Measurements from ENCODE around the gene LRRC41. TPM values are rescaled to one million over a fixed set of nuclear protein-coding genes. Genes with fewer than 3 reads are reported as not detected.

The LRRC41 gene
- total RNA-seq, 1 donor from 2014 or later: 58.4 TPM

DNA sequence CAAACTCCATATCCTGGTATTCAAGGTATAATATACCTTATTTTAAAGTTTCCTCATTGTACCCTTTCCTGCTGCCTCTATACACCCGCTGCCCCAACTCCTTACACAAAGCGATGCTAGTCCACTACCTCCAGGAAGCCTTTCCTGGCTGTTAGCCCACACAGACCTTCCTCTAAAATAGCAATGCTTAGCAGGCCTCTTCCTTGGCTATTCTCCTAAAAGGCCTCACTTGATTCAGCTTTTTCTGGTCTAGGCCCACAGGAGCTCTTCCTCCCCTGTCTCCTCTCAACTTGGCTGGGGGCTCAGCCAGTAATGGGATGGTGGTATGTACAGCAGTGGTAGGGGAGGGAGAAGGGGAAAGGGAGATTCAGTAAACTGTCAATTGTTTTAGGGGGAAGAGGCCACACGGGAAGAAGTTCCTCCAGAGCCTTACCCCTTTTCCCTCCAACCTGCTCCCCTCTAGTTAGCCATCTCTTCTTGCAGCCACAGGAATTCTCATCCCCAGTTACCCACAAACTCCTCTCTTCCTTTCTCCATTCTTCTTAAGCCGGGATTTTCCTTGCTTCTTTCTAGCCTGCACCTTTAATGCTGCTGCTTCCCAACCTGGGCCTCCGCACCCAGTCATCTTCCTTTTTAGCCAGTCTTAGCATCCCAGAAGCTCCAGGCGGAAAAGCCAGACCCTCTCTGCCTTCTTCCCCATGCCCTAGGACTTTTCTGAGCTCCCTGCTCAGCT lies 2.6 kb downstream of the LRRC41 start:
- peaks cover 0 to 22% of the 10 kb centered on the region in 2 donors for H3K36me3 ChIP-seq
- peak overlapping the region; percentile 75 to 82 for H3K4me3 ChIP-seq
- H3K4me1 ChIP-seq: peaks cover 47% of the 10 kb centered on the region
- TF ChIP-seq POLR2AphosphoS5 (IDR thresholded peaks at IDR 0.05; ENCODE audit: insufficient read depth in 1 of 2, low read depth in 1 of 2) (no peak), POLR2A (IDR thresholded peaks at IDR 0.05) (no peak)
- TF ChIP-seq, protein P1, sequence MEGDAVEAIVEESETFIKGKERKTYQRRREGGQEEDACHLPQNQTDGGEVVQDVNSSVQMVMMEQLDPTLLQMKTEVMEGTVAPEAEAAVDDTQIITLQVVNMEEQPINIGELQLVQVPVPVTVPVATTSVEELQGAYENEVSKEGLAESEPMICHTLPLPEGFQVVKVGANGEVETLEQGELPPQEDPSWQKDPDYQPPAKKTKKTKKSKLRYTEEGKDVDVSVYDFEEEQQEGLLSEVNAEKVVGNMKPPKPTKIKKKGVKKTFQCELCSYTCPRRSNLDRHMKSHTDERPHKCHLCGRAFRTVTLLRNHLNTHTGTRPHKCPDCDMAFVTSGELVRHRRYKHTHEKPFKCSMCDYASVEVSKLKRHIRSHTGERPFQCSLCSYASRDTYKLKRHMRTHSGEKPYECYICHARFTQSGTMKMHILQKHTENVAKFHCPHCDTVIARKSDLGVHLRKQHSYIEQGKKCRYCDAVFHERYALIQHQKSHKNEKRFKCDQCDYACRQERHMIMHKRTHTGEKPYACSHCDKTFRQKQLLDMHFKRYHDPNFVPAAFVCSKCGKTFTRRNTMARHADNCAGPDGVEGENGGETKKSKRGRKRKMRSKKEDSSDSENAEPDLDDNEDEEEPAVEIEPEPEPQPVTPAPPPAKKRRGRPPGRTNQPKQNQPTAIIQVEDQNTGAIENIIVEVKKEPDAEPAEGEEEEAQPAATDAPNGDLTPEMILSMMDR (IDR thresholded peaks at IDR 0.05): no peak
- intact Hi-C loops (cut with DNase I): no loop called here
- H3K9me3 ChIP-seq: no peaks in the 10 kb centered on the region
- H3K27ac ChIP-seq: peak overlapping the region; percentile 98
- no peaks in the 10 kb centered on the region for H3K27me3 ChIP-seq
- DNase-seq (ENCODE audit: extremely low spot score in 2 of 2): no peak

DNA sequence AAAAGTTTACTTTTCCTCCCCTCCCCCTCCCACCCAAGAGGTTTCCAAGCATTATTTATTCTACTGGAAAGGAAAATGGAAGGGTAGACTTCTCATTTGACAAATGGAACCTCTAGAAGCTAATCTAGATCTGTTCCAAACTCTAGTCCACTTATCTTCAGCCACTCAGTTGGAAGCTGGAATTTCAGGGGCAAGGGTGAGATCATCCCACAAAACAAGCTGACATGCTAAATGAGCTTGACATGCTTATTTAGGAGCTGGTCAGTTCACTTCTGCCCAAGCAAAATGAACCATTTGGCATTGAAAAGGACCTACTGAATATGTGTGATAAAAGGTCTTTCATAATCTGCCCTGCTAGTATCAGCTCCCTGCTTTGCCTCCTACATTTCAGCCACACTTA lies 5.0 kb downstream of the LRRC41 start:
- no peak for DNase-seq (ENCODE audit: extremely low spot score in 2 of 2)

DNA sequence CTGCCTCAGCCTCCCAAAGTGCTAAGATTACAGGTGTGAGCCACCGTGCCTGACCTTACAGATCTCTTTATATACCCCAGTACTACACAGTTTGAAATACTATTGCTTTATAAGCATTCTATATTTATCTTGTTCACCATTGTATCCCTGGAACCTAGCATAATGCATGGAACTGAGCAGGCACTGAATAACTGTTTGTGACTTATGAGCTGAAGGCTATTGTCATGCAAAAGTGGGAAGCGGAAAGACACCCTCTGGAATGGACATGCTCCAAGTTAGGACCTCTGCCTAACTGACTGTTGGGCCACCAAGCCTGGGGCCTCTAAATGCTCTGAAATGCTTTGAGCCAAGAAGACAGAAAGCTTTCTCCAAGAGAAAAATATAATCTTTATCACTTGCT lies 8.1 kb downstream of the LRRC41 start:
- H3K36me3 ChIP-seq: peaks cover 0 to 50% of the 10 kb centered on the region in 2 donors
- H3K4me3 ChIP-seq: no peak overlapping the region
- no peaks in the 10 kb centered on the region for H3K27me3 ChIP-seq
- no peak overlapping the region for H3K27ac ChIP-seq
- no peak for TF ChIP-seq POLR2AphosphoS5 (IDR thresholded peaks at IDR 0.05; ENCODE audit: insufficient read depth in 1 of 2, low read depth in 1 of 2)
- peaks cover 13% of the 10 kb centered on the region for H3K4me1 ChIP-seq
- no peak for DNase-seq (ENCODE audit: extremely low spot score in 2 of 2)
- intact Hi-C loops (cut with DNase I): no loop called here
- no peaks in the 10 kb centered on the region for H3K9me3 ChIP-seq

More for the DNA sequence above, 5.0 kb downstream of the LRRC41 start:
- intact Hi-C loops (cut with DNase I): no loop called here
- Histone ChIP-seq H3K4me1 (peaks cover 28% of the 10 kb centered on the region), H3K4me3 (no peak overlapping the region), H3K36me3 (peaks cover 0 to 46% of the 10 kb centered on the region in 2 donors), H3K27ac (no peak overlapping the region), H3K9me3 (no peaks in the 10 kb centered on the region), H3K27me3 (no peaks in the 10 kb centered on the region)
- TF ChIP-seq POLR2A (IDR thresholded peaks at IDR 0.05) (no peak), POLR2AphosphoS5 (IDR thresholded peaks at IDR 0.05; ENCODE audit: insufficient read depth in 1 of 2, low read depth in 1 of 2) (no peak)
- TF ChIP-seq, protein P1 (IDR thresholded peaks at IDR 0.05): no peak

- H3K4me1 ChIP-seq: no peaks in the 10 kb centered on the region
- TF ChIP-seq, protein P1 (IDR thresholded peaks at IDR 0.05): no peak
- TF ChIP-seq POLR2A (IDR thresholded peaks at IDR 0.05) (no peak), POLR2AphosphoS5 (IDR thresholded peaks at IDR 0.05; ENCODE audit: insufficient read depth in 1 of 2, low read depth in 1 of 2) (no peak)
- no peak overlapping the region for H3K27ac ChIP-seq
- no peaks in the 10 kb centered on the region for H3K9me3 ChIP-seq
- no peak for DNase-seq (ENCODE audit: extremely low spot score in 2 of 2)
- peaks cover 0 to 37% of the 10 kb centered on the region in 2 donors for H3K36me3 ChIP-seq
- no peaks in the 10 kb centered on the region for H3K27me3 ChIP-seq
- intact Hi-C loops (cut with DNase I): no loop called here
- H3K4me3 ChIP-seq: no peak overlapping the region
Measured at GRCh38 chr1:46289976-46290375, 13.4 kb downstream of the LRRC41 start.

- intact Hi-C loops (cut with DNase I): no loop called here
- H3K4me3 ChIP-seq: no peak overlapping the region
- H3K9me3 ChIP-seq: no peaks in the 10 kb centered on the region
- TF ChIP-seq POLR2AphosphoS5 (IDR thresholded peaks at IDR 0.05; ENCODE audit: insufficient read depth in 1 of 2, low read depth in 1 of 2) (no peak), POLR2A (IDR thresholded peaks at IDR 0.05) (no peak)
- TF ChIP-seq, protein P1 (IDR thresholded peaks at IDR 0.05): no peak
- H3K27me3 ChIP-seq: no peaks in the 10 kb centered on the region
- no peak for DNase-seq (ENCODE audit: extremely low spot score in 2 of 2)
- no peak overlapping the region for H3K27ac ChIP-seq
- peaks cover 0 to 38% of the 10 kb centered on the region in 2 donors for H3K36me3 ChIP-seq
- no peaks in the 10 kb centered on the region for H3K4me1 ChIP-seq
Measured at GRCh38 chr1:46289134-46289494, 14.3 kb downstream of the LRRC41 start.
